ENCODE data around the gene DCDC2C. TPM values are rescaled to one million over a fixed set of nuclear protein-coding genes. Genes with fewer than 3 reads are reported as not detected.

The DCDC2C gene
- total RNA-seq, 4 donors from 2014 or later, result not detected

DNA sequence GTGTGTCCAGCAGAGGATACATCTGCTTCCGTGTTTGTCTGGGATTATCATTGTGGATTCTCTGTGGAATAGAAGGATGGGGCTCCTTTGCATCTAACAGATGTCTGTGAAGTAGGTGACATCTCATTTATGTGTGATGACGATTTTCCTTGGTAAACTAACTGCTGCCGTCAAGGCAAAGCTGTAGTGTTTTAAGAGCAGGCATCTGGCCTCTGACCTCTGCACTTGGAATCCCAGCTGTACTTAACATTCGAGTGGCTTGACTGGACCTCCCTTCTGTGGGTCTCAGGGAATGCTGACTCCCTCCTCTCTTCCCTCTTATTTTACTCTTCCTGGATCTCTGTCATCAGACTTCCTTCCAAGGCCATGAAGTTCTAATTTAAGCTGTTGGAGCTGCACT lies 56.4 kb downstream of the DCDC2C start:
- Histone ChIP-seq H3K27me3 (no peaks in the 10 kb centered on the region), H3K9me3 (peaks cover 0 to 7% (median 0%) of the 10 kb centered on the region in 4 donors), H3K36me3 (no peaks in the 10 kb centered on the region), H3K4me1 (no peaks in the 10 kb centered on the region), H3K27ac (no peak overlapping the region), H3K4me3 (no peak overlapping the region)
- no peak for DNase-seq
- TF ChIP-seq POLR2A (IDR thresholded peaks at IDR 0.05), result no peak
- no peak for TF ChIP-seq CTCF (IDR thresholded peaks at IDR 0.05)

- Histone ChIP-seq H3K36me3 (no peaks in the 10 kb centered on the region), H3K27ac (no peak overlapping the region), H3K4me3 (no peak overlapping the region), H3K9me3 (peaks cover 0 to 6% (median 0%) of the 10 kb centered on the region in 4 donors), H3K4me1 (no peaks in the 10 kb centered on the region), H3K27me3 (no peaks in the 10 kb centered on the region)
- TF ChIP-seq POLR2A (IDR thresholded peaks at IDR 0.05), result no peak
- TF ChIP-seq CTCF (IDR thresholded peaks at IDR 0.05), result no peak
- no peak for DNase-seq
These were observed 57.9 kb downstream of the DCDC2C start for GRCh38 chr2:3761272-3761671.

DNA sequence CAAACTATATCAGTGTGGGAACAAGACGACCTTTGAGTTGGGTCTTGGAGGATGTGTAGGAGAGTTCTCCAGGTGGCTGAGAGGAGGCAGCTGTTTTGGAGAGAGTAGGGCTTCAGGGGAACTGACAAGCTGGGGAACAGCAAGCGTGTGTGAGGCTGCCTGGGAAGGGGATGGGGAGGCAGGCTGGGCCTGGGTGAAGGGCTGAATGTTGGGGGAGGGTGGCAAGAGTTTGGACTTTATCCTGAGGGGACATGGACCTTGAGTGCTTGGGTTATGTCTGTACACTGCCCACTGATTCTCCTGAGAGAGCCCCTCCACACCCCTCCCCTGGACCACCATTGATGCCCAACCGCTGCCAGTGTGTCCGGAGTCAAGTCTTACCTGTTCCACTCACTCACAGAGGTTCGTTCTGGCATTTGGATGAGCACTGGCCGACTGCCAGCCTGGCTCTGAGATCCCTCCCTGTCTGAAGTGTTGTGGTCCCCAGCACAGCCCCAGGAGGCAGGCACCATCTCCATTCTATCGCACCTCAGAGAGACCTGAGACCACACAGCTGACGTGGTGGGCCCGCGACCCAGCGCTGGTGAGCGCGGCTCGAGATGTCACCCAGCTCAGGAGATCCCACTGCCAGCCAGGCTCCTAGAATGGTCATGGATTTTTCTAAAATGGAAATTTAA lies 59.5 kb downstream of the DCDC2C start:
- Histone ChIP-seq H3K36me3 (no peaks in the 10 kb centered on the region), H3K27me3 (no peaks in the 10 kb centered on the region), H3K4me1 (no peaks in the 10 kb centered on the region), H3K4me3 (no peak overlapping the region), H3K9me3 (peaks cover 0 to 4% (median 0%) of the 10 kb centered on the region in 4 donors), H3K27ac (no peak overlapping the region)
- TF ChIP-seq CTCF (IDR thresholded peaks at IDR 0.05), result no peak
- TF ChIP-seq POLR2A (IDR thresholded peaks at IDR 0.05), result no peak
- no peak for DNase-seq

GRCh38 chr2:3766824-3767223 lies 63.4 kb downstream of the DCDC2C start:
- Histone ChIP-seq H3K36me3 (no peaks in the 10 kb centered on the region), H3K27me3 (no peaks in the 10 kb centered on the region), H3K4me3 (no peak overlapping the region), H3K9me3 (peaks cover 0 to 4% (median 0%) of the 10 kb centered on the region in 4 donors), H3K27ac (no peak overlapping the region), H3K4me1 (no peaks in the 10 kb centered on the region)
- no peak for DNase-seq
- no peak for TF ChIP-seq POLR2A (IDR thresholded peaks at IDR 0.05)
- TF ChIP-seq CTCF (IDR thresholded peaks at IDR 0.05), result no peak

GRCh38 chr2:3768960-3769765 lies 65.8 kb downstream of the DCDC2C start:
- Histone ChIP-seq H3K9me3 (no peaks in the 10 kb centered on the region), H3K27me3 (no peaks in the 10 kb centered on the region), H3K27ac (no peak overlapping the region), H3K4me1 (no peaks in the 10 kb centered on the region), H3K36me3 (no peaks in the 10 kb centered on the region), H3K4me3 (no peak overlapping the region)
- TF ChIP-seq CTCF (IDR thresholded peaks at IDR 0.05), result no peak
- no peak for TF ChIP-seq POLR2A (IDR thresholded peaks at IDR 0.05)
- no peak for DNase-seq
